Measurements from ENCODE around the gene KCNMB4.

GRCh38 chr12:70400124-70400523 is 34.0 kb downstream of the KCNMB4 start:
- TF ChIP-seq POLR2A (IDR thresholded peaks at IDR 0.05) = no peak
- TF ChIP-seq CTCF (IDR thresholded peaks at IDR 0.05) = no peak
- no peak for TF ChIP-seq POLR2AphosphoS5 (IDR thresholded peaks at IDR 0.05)
- no peak for TF ChIP-seq EP300 (IDR thresholded peaks at IDR 0.05; ENCODE audit: low read depth)

All from transverse colon (tissue), 4 donors.